Ovary (tissue), 9 donors: ENCODE measurements around the gene LRFN2. TPM values are rescaled to one million over a fixed set of nuclear protein-coding genes. Genes with fewer than 3 reads are reported as not detected.

ENCODE experiments used
- DNase-seq, 5 donors: peaks; one replicate each; pipeline ENCODE4 v3.0.0-alpha.2; 2019 to 2020
- H3K27ac ChIP-seq, 2 donors: fragments of 200-600 bp; one replicate each; pipeline versions ENCODE4 v1.5.1 to v1.8.0; 2019 to 2022
- H3K27me3 ChIP-seq: fragments of 200-600 bp; one replicate; pipeline ENCODE4 v1.8.0; 2022
- H3K36me3 ChIP-seq: fragments of 200-600 bp; sonication (generic); one replicate; pipeline ENCODE4 v1.5.1; 2019
- H3K4me1 ChIP-seq: one replicate; pipeline ENCODE4 v1.8.1; 2013; ENCODE audit warnings: mild to moderate bottlenecking, moderate library complexity; ENCODE audit not compliant: insufficient read depth
- H3K4me3 ChIP-seq: fragments of 200-600 bp; sonication (generic); one replicate; pipeline ENCODE4 v1.5.1; 2017
- H3K9me3 ChIP-seq, 2 donors: fragments of 200-600 bp in 1 of 2; sonication (generic) in 1 of 2; one replicate each; pipeline versions ENCODE4 v1.5.1 to v1.8.1; 2013 to 2019; ENCODE audit warnings: mild to moderate bottlenecking in 1 of 2, moderate library complexity in 1 of 2
- CTCF ChIP-seq, 3 donors: fragments of 450-650 bp in 2 of 3; fragments of 200-600 bp in 1 of 3; IDR thresholded peaks; one replicate each; pipeline versions ENCODE4 v1.5.1 to v1.8.0; 2016 to 2022; ENCODE audit warnings: antibody characterized with exemption in 3 of 3, mild to moderate bottlenecking in 1 of 3
- EP300 ChIP-seq: sonication (generic); formaldehyde crosslinking; IDR thresholded peaks from one replicate; pipeline ENCODE4 v1.6.1; 2017; ENCODE audit warnings: antibody characterized with exemption
- POLR2A ChIP-seq: fragments of 450-650 bp; IDR thresholded peaks from one replicate; pipeline ENCODE4 v1.6.1; 2017; ENCODE audit warnings: antibody characterized with exemption, mild to moderate bottlenecking, moderate library complexity
- WGBS, 3 donors: extraction: QIAGEN DNeasy Blood & Tissue Kit in 1 of 3; methylation state at CpG; one replicate each; pipeline versions ENCODE4 v1.1.5 to v1.1.7; 2013 to 2017; 5-methylcytosine and 5-hydroxymethylcytosine counted together
- intact Hi-C, 4 donors: fragments of 100-400 bp; cut with DNase I; formaldehyde crosslinking; loops; one replicate each; pipeline versions ENCODE4 v1.11.0 to v1.15.1; 2022 to 2023
- polyA plus RNA-seq, 2 donors: library from polyadenylated mRNA; stranded (reverse); fragments of 200-250 nt in 1 of 2; fragments of 350-450 nt in 1 of 2; fragmentation: Illumina TruSeq in 1 of 2; extraction: RNeasy Lipid Tissue Mini Kit (QIAGEN cat#74804) in 1 of 2; gene quantifications; one replicate each; pipeline ENCODE4 v1.2.3, GENCODE V29; 2013 to 2014
- total RNA-seq, 7 donors: library from RNA; depleted of rRNA in 2 of 7; stranded (reverse); fragments of >200 nt in 2 of 7; fragmentation: NEBNext Ultra II Directional in 3 of 7; extraction: Animal tissue kit (Norgen Biotek cat#: 25700) in 3 of 7; gene quantifications; one replicate each; pipeline versions ENCODE4 v1.1.0 to v1.2.4, GENCODE V29; 2016 to 2023
- donor health status: DM: no; HTN: no; CAD: no; lungs with moderate emphysema.
- donor health status: DM: no; HTN: no; CAD: no.
- donor health status: Bipolar disorder and iron deficiency.
- donor health status: DM: yes; HTN: yes; CAD: no.
- donor health status: DM: no; HTN: no; CAD: no.
- donor health status: DM: yes; HTN: yes; CAD: no.

LRFN2 gene
- total and polyA plus RNA-seq, 9 donors = 0.10 to 2.2 (median 0.66) TPM

DNA sequence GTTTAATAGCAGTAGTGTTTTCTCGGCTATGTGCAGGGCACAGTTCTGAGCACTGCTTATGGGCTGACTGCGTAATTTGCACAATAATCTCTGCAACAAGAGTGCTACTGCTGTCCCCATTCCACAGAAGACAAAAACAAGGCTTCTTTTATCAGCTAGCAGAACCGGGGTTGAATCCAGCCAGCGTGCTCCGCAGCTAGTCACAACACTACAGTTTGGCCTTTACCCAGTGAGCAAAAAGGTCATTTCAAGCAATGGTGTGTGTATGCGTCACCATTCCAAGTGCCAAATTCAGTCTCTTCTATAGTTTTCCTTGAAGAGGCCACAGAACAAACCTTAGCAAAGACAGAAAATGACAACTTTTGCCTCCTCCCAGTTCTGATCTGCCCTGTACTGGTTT, 61.1 kb downstream of the LRFN2 start:
- no peak for DNase-seq
- H3K27ac ChIP-seq = no peak overlapping the region
- H3K9me3 ChIP-seq = no peaks in the 10 kb centered on the region
- no peak overlapping the region for H3K4me3 ChIP-seq
- no peaks in the 10 kb centered on the region for H3K27me3 ChIP-seq
- TF ChIP-seq EP300 (no peak), POLR2A (no peak), CTCF (IDR thresholded peaks at IDR 0.05) (no peak)
- no peaks in the 10 kb centered on the region for H3K4me1 ChIP-seq
- WGBS, 3 donors = 41 to 55% (median 47%) methylated on average over 6 of the region's 6 CpGs
- no peaks in the 10 kb centered on the region for H3K36me3 ChIP-seq
- intact Hi-C loops = no loop called here

DNA sequence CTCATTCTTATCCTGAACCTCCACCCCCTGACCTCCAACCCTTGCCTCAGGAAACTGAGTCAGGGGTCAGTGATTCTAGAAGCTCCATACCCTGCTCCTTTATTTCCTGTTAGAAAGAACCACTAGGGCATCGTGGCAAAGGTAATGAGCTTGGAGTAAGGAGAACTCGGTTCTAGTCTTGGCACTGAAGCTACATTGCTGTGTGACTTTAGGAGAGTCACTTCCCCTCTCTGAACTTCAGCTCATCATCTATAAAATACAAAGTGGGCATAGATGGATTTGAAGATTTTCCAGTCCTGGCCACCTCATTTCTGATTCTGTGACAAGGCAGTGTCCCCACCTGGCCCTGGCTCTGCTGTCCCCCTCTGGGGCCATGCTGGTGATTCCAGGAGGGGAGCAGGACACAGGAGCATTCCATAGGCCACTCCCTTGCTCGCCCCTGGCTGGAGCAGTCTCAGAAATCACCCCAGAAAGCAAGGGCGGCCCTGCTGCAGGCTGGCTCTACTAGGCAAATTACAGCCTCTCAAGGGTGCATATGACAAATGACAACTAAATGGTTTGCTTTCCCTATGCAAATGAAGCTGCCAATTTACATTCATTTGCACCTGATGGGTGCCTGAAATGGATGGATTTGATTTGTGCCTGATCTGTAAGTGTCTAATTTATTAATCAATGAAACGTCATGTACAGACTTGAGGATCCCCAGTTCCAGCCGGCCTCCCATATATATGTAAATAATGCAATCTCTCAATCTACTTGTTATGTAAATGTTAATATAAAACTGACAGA, 62.2 kb downstream of the LRFN2 start:
- WGBS, 3 donors = 80 to 84% (median 83%) methylated on average over 6 of the region's 6 CpGs
- intact Hi-C loops = no loop called here
- no peak overlapping the region for H3K4me3 ChIP-seq
- H3K27ac ChIP-seq = no peak overlapping the region
- DNase-seq = no peak
- no peaks in the 10 kb centered on the region for H3K27me3 ChIP-seq
- no peak for TF ChIP-seq EP300
- TF ChIP-seq POLR2A = no peak
- no peak for TF ChIP-seq CTCF (IDR thresholded peaks at IDR 0.05)
- H3K9me3 ChIP-seq = no peaks in the 10 kb centered on the region
- no peaks in the 10 kb centered on the region for H3K4me1 ChIP-seq
- H3K36me3 ChIP-seq = no peaks in the 10 kb centered on the region

GRCh38 chr6:40523505-40524172, 63.5 kb downstream of the LRFN2 start:
- no peak for TF ChIP-seq POLR2A
- intact Hi-C loops = no loop called here
- DNase-seq = no peak
- Histone ChIP-seq H3K9me3 (no peaks in the 10 kb centered on the region), H3K36me3 (no peaks in the 10 kb centered on the region), H3K4me1 (no peaks in the 10 kb centered on the region), H3K27ac (no peak overlapping the region), H3K4me3 (no peak overlapping the region), H3K27me3 (no peaks in the 10 kb centered on the region)
- WGBS, 3 donors = 58 to 66% (median 59%) methylated on average over 5 of the region's 5 CpGs

GRCh38 chr6:40521496-40521895, 65.7 kb downstream of the LRFN2 start:
- no peaks in the 10 kb centered on the region for H3K27me3 ChIP-seq
- intact Hi-C loops = no loop called here
- H3K4me3 ChIP-seq = no peak overlapping the region
- TF ChIP-seq CTCF (IDR thresholded peaks at IDR 0.05) (no peak), POLR2A (no peak), EP300 (no peak)
- H3K9me3 ChIP-seq = no peaks in the 10 kb centered on the region
- no peaks in the 10 kb centered on the region for H3K4me1 ChIP-seq
- DNase-seq = no peak
- H3K36me3 ChIP-seq = no peaks in the 10 kb centered on the region
- WGBS, 3 donors = 48 to 70% (median 60%) methylated on average over 6 of the region's 6 CpGs
- no peak overlapping the region for H3K27ac ChIP-seq

DNA sequence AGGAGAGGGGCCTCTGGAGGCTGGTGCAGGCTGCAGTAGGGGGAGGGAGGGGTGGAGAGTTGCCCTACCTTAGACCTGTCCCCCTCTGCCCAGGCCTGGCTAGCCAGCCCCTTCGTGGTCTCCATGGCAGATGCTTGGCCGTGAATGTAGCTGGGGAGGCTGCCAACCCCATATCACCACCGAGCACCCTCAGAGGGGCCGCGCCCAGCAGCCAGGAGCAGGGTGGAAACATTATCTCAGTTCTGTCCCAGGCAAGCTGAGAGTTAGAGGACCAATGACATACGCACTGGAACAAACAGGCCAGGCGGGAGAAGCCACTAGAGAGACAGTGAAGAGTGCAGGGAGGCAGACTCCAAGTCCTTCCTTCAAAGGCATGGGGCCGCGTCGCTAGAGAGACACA, 66.5 kb downstream of the LRFN2 start:
- no peaks in the 10 kb centered on the region for H3K27me3 ChIP-seq
- TF ChIP-seq POLR2A = no peak
- TF ChIP-seq CTCF (IDR thresholded peaks at IDR 0.05) = no peak
- no peak for TF ChIP-seq EP300
- no peak overlapping the region for H3K4me3 ChIP-seq
- 57 to 81% (median 78%) methylated on average over 10 of the region's 10 CpGs for WGBS, 3 donors
- intact Hi-C loops = no loop called here
- H3K4me1 ChIP-seq = no peaks in the 10 kb centered on the region
- H3K36me3 ChIP-seq = no peaks in the 10 kb centered on the region
- H3K9me3 ChIP-seq = no peaks in the 10 kb centered on the region
- H3K27ac ChIP-seq = no peak overlapping the region
- no peak for DNase-seq
